Stomach smooth muscle (tissue), 2 donors: ENCODE results near the gene FAM76B.
A peak's percentile ranks its signal among the peaks of the same experiment; 100 is the strongest.

ENCODE experiments used
- H3K27ac ChIP-seq: one replicate; pipeline ENCODE4 v1.7.0; 2013; ENCODE audit warnings: mild to moderate bottlenecking, low read length, inconsistent platforms
- H3K27me3 ChIP-seq, 2 donors: one replicate each; pipeline ENCODE4 v1.7.0; 2013; ENCODE audit warnings: low read length in 2 of 2; ENCODE audit not compliant: insufficient read depth in 2 of 2, control insufficient read depth in 1 of 2
- H3K36me3 ChIP-seq, 2 donors: one replicate each; pipeline ENCODE4 v1.7.0; 2013; ENCODE audit warnings: low read length in 2 of 2; ENCODE audit not compliant: control insufficient read depth in 2 of 2, insufficient read depth in 2 of 2
- H3K4me1 ChIP-seq: one replicate; pipeline ENCODE4 v1.7.0; 2013; ENCODE audit warnings: low read length; ENCODE audit not compliant: control insufficient read depth, insufficient read depth
- H3K4me3 ChIP-seq, 2 donors: one replicate each; pipeline ENCODE4 v1.7.0; 2013; ENCODE audit warnings: low read length in 2 of 2
- H3K9ac ChIP-seq, 2 donors: one replicate each; pipeline ENCODE4 v1.7.0; 2013; ENCODE audit warnings: low read length in 2 of 2, mild to moderate bottlenecking in 1 of 2
- H3K9me3 ChIP-seq, 2 donors: one replicate each; pipeline ENCODE4 v1.7.0; 2013; ENCODE audit warnings: low read length in 2 of 2; ENCODE audit not compliant: control insufficient read depth in 2 of 2
- donor health status: healthy.
- donor health status: Pancreatic carcinoma.

Gene FAM76B

GRCh38 chr11:95732930-95733602, 56.5 kb downstream of the FAM76B start:
- no peak overlapping the region for H3K4me3 ChIP-seq

GRCh38 chr11:95729462-95729861, 60.1 kb downstream of the FAM76B start:
- H3K9ac ChIP-seq = no peak overlapping the region
- H3K27me3 ChIP-seq = no peaks in the 10 kb centered on the region
- H3K4me1 ChIP-seq = peaks cover 4% of the 10 kb centered on the region
- no peaks in the 10 kb centered on the region for H3K9me3 ChIP-seq
- no peak overlapping the region for H3K27ac ChIP-seq
- no peak overlapping the region for H3K4me3 ChIP-seq
- H3K36me3 ChIP-seq = no peaks in the 10 kb centered on the region

More at GRCh38 chr11:95732930-95733602, 56.5 kb downstream of the FAM76B start:
- Histone ChIP-seq H3K9me3 (no peaks in the 10 kb centered on the region), H3K36me3 (no peaks in the 10 kb centered on the region), H3K4me1 (no peaks in the 10 kb centered on the region), H3K27ac (no peak overlapping the region), H3K9ac (no peak overlapping the region), H3K27me3 (no peaks in the 10 kb centered on the region)

- no peak overlapping the region for H3K9ac ChIP-seq
- no peak overlapping the region for H3K27ac ChIP-seq
- H3K27me3 ChIP-seq = no peaks in the 10 kb centered on the region
- no peak overlapping the region for H3K4me3 ChIP-seq
- peaks cover 4% of the 10 kb centered on the region for H3K4me1 ChIP-seq
- no peaks in the 10 kb centered on the region for H3K36me3 ChIP-seq
- H3K9me3 ChIP-seq = no peaks in the 10 kb centered on the region
These were observed 60.8 kb downstream of the FAM76B start for GRCh38 chr11:95728790-95729189.

GRCh38 chr11:95728094-95728493, 61.5 kb downstream of the FAM76B start:
- H3K9me3 ChIP-seq = no peaks in the 10 kb centered on the region
- no peak overlapping the region for H3K27ac ChIP-seq
- H3K27me3 ChIP-seq = no peaks in the 10 kb centered on the region
- no peaks in the 10 kb centered on the region for H3K36me3 ChIP-seq
- peaks cover 4% of the 10 kb centered on the region for H3K4me1 ChIP-seq
- H3K4me3 ChIP-seq = no peak overlapping the region
- H3K9ac ChIP-seq = no peak overlapping the region

GRCh38 chr11:95727620-95728019, 62.0 kb downstream of the FAM76B start:
- no peaks in the 10 kb centered on the region for H3K27me3 ChIP-seq
- H3K4me3 ChIP-seq = peak overlapping the region in 1 of 2 donors; percentile 9
- no peaks in the 10 kb centered on the region for H3K9me3 ChIP-seq
- peak overlapping the region in 1 of 2 donors; percentile 7 for H3K9ac ChIP-seq
- H3K36me3 ChIP-seq = no peaks in the 10 kb centered on the region
- H3K4me1 ChIP-seq = peaks cover 4% of the 10 kb centered on the region
- H3K27ac ChIP-seq = no peak overlapping the region

GRCh38 chr11:95727111-95727510, 62.5 kb downstream of the FAM76B start:
- Histone ChIP-seq H3K36me3 (no peaks in the 10 kb centered on the region), H3K4me1 (peaks cover 4% of the 10 kb centered on the region), H3K4me3 (no peak overlapping the region), H3K9me3 (no peaks in the 10 kb centered on the region), H3K27ac (no peak overlapping the region), H3K27me3 (no peaks in the 10 kb centered on the region), H3K9ac (peak overlapping the region in 1 of 2 donors; percentile 7)

- no peak overlapping the region for H3K9ac ChIP-seq
- H3K27me3 ChIP-seq = no peaks in the 10 kb centered on the region
- H3K9me3 ChIP-seq = no peaks in the 10 kb centered on the region
- no peak overlapping the region for H3K4me3 ChIP-seq
- H3K27ac ChIP-seq = no peak overlapping the region
- peaks cover 4% of the 10 kb centered on the region for H3K4me1 ChIP-seq
- no peaks in the 10 kb centered on the region for H3K36me3 ChIP-seq
These were observed 64.4 kb downstream of the FAM76B start for GRCh38 chr11:95725196-95725595.

- Histone ChIP-seq H3K36me3 (no peaks in the 10 kb centered on the region), H3K9ac (no peak overlapping the region), H3K27ac (no peak overlapping the region), H3K4me1 (peaks cover 4% of the 10 kb centered on the region), H3K27me3 (no peaks in the 10 kb centered on the region), H3K4me3 (no peak overlapping the region), H3K9me3 (no peaks in the 10 kb centered on the region)
These were observed 66.1 kb downstream of the FAM76B start for GRCh38 chr11:95723361-95723942.

GRCh38 chr11:95720195-95720594, 69.4 kb downstream of the FAM76B start:
- no peak overlapping the region for H3K4me3 ChIP-seq
- no peak overlapping the region for H3K9ac ChIP-seq
- H3K9me3 ChIP-seq = no peaks in the 10 kb centered on the region
- H3K27me3 ChIP-seq = no peaks in the 10 kb centered on the region
- H3K36me3 ChIP-seq = no peaks in the 10 kb centered on the region
- H3K27ac ChIP-seq = no peak overlapping the region
- no peaks in the 10 kb centered on the region for H3K4me1 ChIP-seq
